SKM-1 (cell line): ENCODE measurements around the gene RFTN2.
"Not testable (repeated sequence)": the region's sequence is repeated elsewhere in the genome, so short reads cannot be mapped to it uniquely, and the experiment has no call there.

ENCODE experiments used
- DNase-seq: peaks from one replicate; lab custom pipeline; 2025; ENCODE audit not compliant: unreplicated experiment; lab: John Stamatoyannopoulos, UW

The RFTN2 gene

GRCh38 chr2:197675246-197675645, at the start of gene RFTN2:
Gene RFTN2 (minus strand): TSS chr2:197675587. CDS start chr2:197675458, 129 bp downstream.
- no peak for DNase-seq

GRCh38 chr2:197717863-197718262, 42.5 kb upstream of the RFTN2 start:
- no peak for DNase-seq

- DNase-seq, result no peak
Observed at GRCh38 chr2:197713271-197713670, 37.9 kb upstream of the RFTN2 start.

- DNase-seq, result no peak
Observed at GRCh38 chr2:197711578-197711977, 36.2 kb upstream of the RFTN2 start.

- DNase-seq, result no peak
Observed at GRCh38 chr2:197710424-197711042, 35.1 kb upstream of the RFTN2 start.

- not testable (repeated sequence) for DNase-seq
Observed at GRCh38 chr2:197709140-197709539, 33.8 kb upstream of the RFTN2 start.

GRCh38 chr2:197708331-197708730, 32.9 kb upstream of the RFTN2 start:
- no peak for DNase-seq

- DNase-seq, result peak; percentile 62
Observed at GRCh38 chr2:197707316-197708213, 32.2 kb upstream of the RFTN2 start.

GRCh38 chr2:197706839-197707207, 31.4 kb upstream of the RFTN2 start:
- no peak for DNase-seq

- no peak for DNase-seq
Observed at GRCh38 chr2:197705912-197706838, 30.8 kb upstream of the RFTN2 start.

GRCh38 chr2:197705121-197705911, 29.9 kb upstream of the RFTN2 start, which contains the start of gene MARS2:
Gene MARS2 (plus strand): TSS chr2:197705369. CDS start chr2:197705406, 37 bp downstream.
- DNase-seq, result peak; percentile 74

GRCh38 chr2:197704434-197705120, 29.2 kb upstream of the RFTN2 start:
- DNase-seq, result no peak

GRCh38 chr2:197700960-197701359, 25.6 kb upstream of the RFTN2 start:
- no peak for DNase-seq

- not testable (repeated sequence) for DNase-seq
Observed at GRCh38 chr2:197699724-197700123, 24.3 kb upstream of the RFTN2 start.

GRCh38 chr2:197696571-197696970, 21.2 kb upstream of the RFTN2 start:
- not testable (repeated sequence) for DNase-seq

- not testable (repeated sequence) for DNase-seq
Observed at GRCh38 chr2:197695971-197696370, 20.6 kb upstream of the RFTN2 start.

- not testable (repeated sequence) for DNase-seq
Observed at GRCh38 chr2:197695206-197695605, 19.8 kb upstream of the RFTN2 start.

- DNase-seq, result no peak
Observed at GRCh38 chr2:197677483-197677882, 2.1 kb upstream of the RFTN2 start.

GRCh38 chr2:197677056-197677455, 1.7 kb upstream of the RFTN2 start:
- DNase-seq, result no peak

- no peak for DNase-seq
Observed at GRCh38 chr2:197675711-197676188, 363 bp upstream of the RFTN2 start.
